Testis (tissue), 2 donors: ENCODE results near the gene PPP6R1.

Experiments
- CTCF ChIP-seq, 3 experiments: fragments of 450-650 bp in 2 of 3; fragments of 200-600 bp in 1 of 3; sonication (generic) in 1 of 3; IDR thresholded peaks; one replicate each; pipeline ENCODE4 v1.5.1; 2016 to 2019; ENCODE audit warnings: antibody characterized with exemption in 3 of 3, mild to moderate bottlenecking in 2 of 3, moderate library complexity in 1 of 3
- POLR2A ChIP-seq: fragments of 450-650 bp; IDR thresholded peaks from one replicate; pipeline ENCODE4 v1.6.1; 2017; ENCODE audit warnings: antibody characterized with exemption, mild to moderate bottlenecking, moderate library complexity

GRCh38 chr19:55266404-55266803 lies 7.6 kb upstream of the PPP6R1 start:
- TF ChIP-seq CTCF (IDR thresholded peaks at IDR 0.05), result no peak
- no peak for TF ChIP-seq POLR2A
